Common myeloid progenitor, CD34-positive (primary cell): ENCODE data around the gene CADPS.

Source experiments
- CTCF ChIA-PET: fragments of 350-600 bp; sonication (Branson Sonifier 250); formaldehyde crosslinking; loops from one replicate; lab custom pipeline; 2021; ENCODE audit warnings: antibody characterized with exemption; lab: Charles Lee
- POLR2A ChIA-PET: fragments of 350-600 bp; sonication (Branson Sonifier 250); formaldehyde crosslinking; loops from one replicate; lab custom pipeline; 2021; ENCODE audit warnings: antibody characterized with exemption; lab: Charles Lee
- DNase-seq, 3 donors: peaks; one replicate each; pipeline versions ENCODE4 v3.0.0 to v3.0.0-alpha.2; 2013
- H3K27ac ChIP-seq, 2 experiments: 1 replicate in 1 of 2; 2 replicates in 1 of 2; pipeline ENCODE4 v1.7.0; 2013; ENCODE audit warnings: inconsistent platforms in 2 of 2, low read length in 2 of 2, mild to moderate bottlenecking in 2 of 2, low read depth in 1 of 2, moderate library complexity in 1 of 2; ENCODE audit not compliant: severe bottlenecking in 2 of 2, insufficient read depth in 1 of 2, poor library complexity in 1 of 2
- H3K27me3 ChIP-seq, 5 experiments: replicated peaks in 2 of 5; 1 replicate in 3 of 5; 2 replicates in 2 of 5; pipeline versions ENCODE4 v1.6.1 to v1.7.0; 2013; ENCODE audit warnings: low read length in 4 of 5, mild to moderate bottlenecking in 2 of 5, moderate library complexity in 2 of 5, inconsistent platforms in 1 of 5; ENCODE audit not compliant: insufficient read depth in 5 of 5, control insufficient read depth in 4 of 5
- H3K36me3 ChIP-seq, 4 experiments: 1 replicate in 2 of 4; 2 replicates in 2 of 4; pipeline versions ENCODE4 v1.6.1 to v1.7.0; 2013; ENCODE audit warnings: low read length in 3 of 4, control low read depth in 1 of 4, mild to moderate bottlenecking in 1 of 4; ENCODE audit not compliant: control insufficient read depth in 4 of 4, insufficient read depth in 4 of 4
- H3K4me1 ChIP-seq, 4 experiments: 1 replicate in 3 of 4; 2 replicates in 1 of 4; pipeline versions ENCODE4 v1.6.1 to v1.7.1; 2013; ENCODE audit warnings: low read length in 3 of 4, mild to moderate bottlenecking in 3 of 4, control low read depth in 1 of 4, inconsistent platforms in 1 of 4, moderate library complexity in 1 of 4; ENCODE audit not compliant: control insufficient read depth in 4 of 4, insufficient read depth in 4 of 4; ENCODE audit errors: control extremely low read depth in 1 of 4
- H3K4me3 ChIP-seq, 7 experiments: 1 replicate in 4 of 7; 2 replicates in 3 of 7; pipeline versions ENCODE4 v1.5.1 to v1.7.0; 2013; ENCODE audit warnings: mild to moderate bottlenecking in 7 of 7, low read length in 6 of 7, moderate library complexity in 6 of 7, inconsistent platforms in 2 of 7, low read depth in 2 of 7, control low read depth in 1 of 7; ENCODE audit not compliant: insufficient read depth in 4 of 7, control insufficient read depth in 1 of 7; ENCODE audit errors: extremely low read depth in 1 of 7
- H3K9me3 ChIP-seq, 5 experiments: 1 replicate in 4 of 5; 2 replicates in 1 of 5; pipeline versions ENCODE4 v1.6.1 to v1.7.1; 2013; ENCODE audit warnings: low read length in 4 of 5, mild to moderate bottlenecking in 2 of 5, inconsistent platforms in 1 of 5, low read depth in 1 of 5, moderate library complexity in 1 of 5; ENCODE audit not compliant: control insufficient read depth in 4 of 5, insufficient read depth in 2 of 5; ENCODE audit errors: control extremely low read depth in 1 of 5
- WGBS: methylation state at CpG from one replicate; pipeline ENCODE4 v1.1.5; 2013; ENCODE audit not compliant: insufficient coverage; 5-methylcytosine and 5-hydroxymethylcytosine counted together

CADPS gene

GRCh38 chr3:62911526-62911925, 36.3 kb upstream of the CADPS start:
- CTCF ChIA-PET = no interaction called here
- Histone ChIP-seq H3K4me3 (no peak overlapping the region), H3K27me3 (no peaks in the 10 kb centered on the region), H3K9me3 (no peaks in the 10 kb centered on the region), H3K36me3 (no peaks in the 10 kb centered on the region), H3K4me1 (no peaks in the 10 kb centered on the region), H3K27ac (no peak overlapping the region)
- POLR2A ChIA-PET = no interaction called here
- no peak for DNase-seq

GRCh38 chr3:62905331-62905730, 30.1 kb upstream of the CADPS start:
- H3K4me3 ChIP-seq = no peak overlapping the region
- H3K36me3 ChIP-seq = no peaks in the 10 kb centered on the region
- H3K27ac ChIP-seq = no peak overlapping the region
- no peaks in the 10 kb centered on the region for H3K4me1 ChIP-seq
- DNase-seq = no peak
- CTCF ChIA-PET = no interaction called here
- peaks cover 0 to 2% (median 0%) of the 10 kb centered on the region in 5 experiments for H3K27me3 ChIP-seq
- peaks cover 0 to 5% (median 0%) of the 10 kb centered on the region in 5 experiments for H3K9me3 ChIP-seq
- POLR2A ChIA-PET = no interaction called here

DNA sequence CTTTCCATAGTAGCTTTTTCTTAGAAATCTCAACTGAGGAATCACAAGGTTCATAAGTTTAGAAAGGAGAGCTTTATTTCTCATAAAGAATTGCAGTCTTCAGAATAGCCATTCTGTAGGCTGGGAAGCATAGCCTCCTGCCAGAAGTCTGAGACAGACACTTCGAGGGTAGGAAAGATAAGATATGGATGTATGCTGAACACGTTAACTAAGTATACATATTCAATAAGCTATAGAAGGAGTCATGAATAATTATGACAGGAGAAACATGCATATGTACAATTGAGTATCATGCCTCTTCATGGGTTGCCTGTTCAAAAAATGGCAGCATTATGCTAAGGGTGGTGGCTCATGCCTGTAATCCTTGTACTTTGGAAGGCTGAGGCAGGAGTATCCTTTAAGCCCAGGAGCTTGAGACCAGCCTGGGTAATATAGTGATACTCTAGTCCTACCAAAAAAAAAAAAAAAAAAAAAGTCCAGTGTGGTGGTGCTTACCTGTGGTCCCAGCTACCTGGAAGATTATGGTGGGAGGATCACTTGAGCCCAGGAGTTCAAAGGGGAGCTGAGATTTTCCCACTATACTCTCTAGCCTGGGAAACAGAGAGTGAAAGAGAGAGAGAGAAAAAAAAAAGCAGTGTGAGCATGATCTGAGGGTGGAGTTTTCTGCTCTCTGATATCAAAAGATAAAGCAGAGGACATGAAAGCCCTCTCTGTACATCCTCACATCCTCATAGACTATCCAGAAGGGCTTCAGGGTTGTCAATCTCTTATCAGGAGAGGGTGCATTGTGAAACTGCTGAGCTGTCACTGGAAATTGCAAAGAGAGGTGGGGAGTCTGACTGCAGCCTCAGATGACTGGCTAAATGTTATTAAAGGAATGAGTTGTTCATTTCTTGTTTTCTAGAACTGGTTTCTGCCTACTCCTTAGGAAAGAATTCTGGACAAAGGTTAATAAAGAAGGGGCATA, 23.6 kb upstream of the CADPS start:
- no CpG with 5 or more reads among the region's 2 CpGs for WGBS
- POLR2A ChIA-PET = no interaction called here
- Histone ChIP-seq H3K27ac (no peak overlapping the region), H3K4me1 (no peaks in the 10 kb centered on the region), H3K4me3 (no peak overlapping the region), H3K27me3 (peaks cover 0 to 8% (median 0%) of the 10 kb centered on the region in 5 experiments), H3K9me3 (no peaks in the 10 kb centered on the region), H3K36me3 (no peaks in the 10 kb centered on the region)
- no peak for DNase-seq
- CTCF ChIA-PET = interaction anchor here (1.3 kb wide), 1 partner anchor 13 kb away, joined by 3 read pairs; no protein-coding TSS in a partner anchor

DNA sequence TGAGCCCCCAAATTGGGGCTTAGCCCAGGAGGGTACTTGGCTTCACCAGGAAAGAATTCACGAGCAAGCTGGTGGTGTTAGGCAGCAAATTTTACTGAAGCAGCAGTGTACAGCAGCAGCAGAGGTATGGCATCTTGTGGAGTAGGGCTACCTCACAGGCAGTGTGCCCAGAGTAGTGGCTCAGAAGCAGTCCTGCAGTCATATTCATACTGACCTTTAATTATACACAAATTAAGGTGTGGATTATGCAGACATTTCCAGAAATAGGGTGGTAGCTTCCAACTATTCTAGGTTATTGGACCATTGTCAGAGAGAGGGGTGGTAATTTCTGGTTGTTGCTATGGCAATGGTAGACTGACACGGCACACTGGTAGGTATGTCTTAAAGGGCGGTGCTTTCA, 20.7 kb upstream of the CADPS start:
- no peak overlapping the region for H3K27ac ChIP-seq
- 100% methylated on average over 2 of the region's 3 CpGs for WGBS
- no peak for DNase-seq
- H3K4me1 ChIP-seq = no peaks in the 10 kb centered on the region
- ChIA-PET CTCF (no interaction called here), POLR2A (interaction anchor here (0.6 kb wide), 1 partner anchor 111 kb away, joined by 4 read pairs; no protein-coding TSS in a partner anchor)
- no peaks in the 10 kb centered on the region for H3K36me3 ChIP-seq
- H3K4me3 ChIP-seq = no peak overlapping the region
- peaks cover 0 to 6% (median 0%) of the 10 kb centered on the region in 5 experiments for H3K27me3 ChIP-seq
- H3K9me3 ChIP-seq = no peaks in the 10 kb centered on the region

- Histone ChIP-seq H3K9me3 (no peaks in the 10 kb centered on the region), H3K27ac (no peak overlapping the region), H3K36me3 (no peaks in the 10 kb centered on the region), H3K27me3 (peaks cover 0 to 2% (median 0%) of the 10 kb centered on the region in 5 experiments), H3K4me3 (no peak overlapping the region), H3K4me1 (no peaks in the 10 kb centered on the region)
- WGBS = no CpG with 5 or more reads among the region's 2 CpGs
- no peak for DNase-seq
- CTCF ChIA-PET = no interaction called here
- POLR2A ChIA-PET = no interaction called here
Observed at GRCh38 chr3:62892951-62893350, 17.7 kb upstream of the CADPS start.

DNA sequence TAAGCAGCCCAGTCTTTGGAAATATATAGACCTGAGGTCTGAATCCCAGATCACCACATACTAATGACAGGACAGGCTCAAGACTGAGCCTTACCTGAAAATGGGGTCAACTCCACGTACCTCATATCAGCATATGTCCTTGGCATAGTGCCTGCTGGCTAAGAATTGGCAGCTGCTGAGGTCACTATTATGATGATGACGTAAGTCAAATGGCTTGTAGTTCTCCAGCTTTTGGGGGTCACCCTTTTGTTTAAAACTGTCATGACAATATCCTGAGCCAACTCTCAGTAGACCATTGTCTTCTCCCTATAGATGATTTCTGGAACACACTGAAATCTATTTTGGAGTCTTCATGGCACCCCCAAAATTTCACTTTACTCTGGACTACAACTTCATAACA, 16.8 kb upstream of the CADPS start:
- POLR2A ChIA-PET = no interaction called here
- H3K4me3 ChIP-seq = no peak overlapping the region
- H3K27me3 ChIP-seq = peaks cover 0 to 5% (median 3%) of the 10 kb centered on the region in 5 experiments
- H3K9me3 ChIP-seq = no peaks in the 10 kb centered on the region
- CTCF ChIA-PET = no interaction called here
- no peak overlapping the region for H3K27ac ChIP-seq
- WGBS = 83% methylated on average over 2 of the region's 2 CpGs
- DNase-seq = no peak
- no peaks in the 10 kb centered on the region for H3K4me1 ChIP-seq
- no peaks in the 10 kb centered on the region for H3K36me3 ChIP-seq

GRCh38 chr3:62888778-62889177, 13.6 kb upstream of the CADPS start:
- DNase-seq = no peak
- CTCF ChIA-PET = no interaction called here
- Histone ChIP-seq H3K27ac (no peak overlapping the region), H3K36me3 (no peaks in the 10 kb centered on the region), H3K4me3 (no peak overlapping the region), H3K9me3 (no peaks in the 10 kb centered on the region), H3K27me3 (peaks cover 0 to 6% (median 3%) of the 10 kb centered on the region in 5 experiments), H3K4me1 (no peaks in the 10 kb centered on the region)
- POLR2A ChIA-PET = no interaction called here
- 100% methylated on average over 1 of the region's 1 CpG for WGBS
